ENCODE data around the gene ACYP1.
"Not testable (repeated sequence)": the region's sequence is repeated elsewhere in the genome, so short reads cannot be mapped to it uniquely, and the experiment has no call there.

ACYP1 gene

GRCh38 chr14:75083271-75083670 lies 19.4 kb upstream of the ACYP1 start:
- no peak for DNase-seq
- TF ChIP-seq GATA1 (IDR thresholded peaks at IDR 0.05; ENCODE audit: low read depth, low read length) (no peak), POLR2A (IDR thresholded peaks at IDR 0.05; ENCODE audit: low read length) (no peak)

- no peak for DNase-seq
Measured at GRCh38 chr14:75081660-75082229, 17.9 kb upstream of the ACYP1 start.

DNA sequence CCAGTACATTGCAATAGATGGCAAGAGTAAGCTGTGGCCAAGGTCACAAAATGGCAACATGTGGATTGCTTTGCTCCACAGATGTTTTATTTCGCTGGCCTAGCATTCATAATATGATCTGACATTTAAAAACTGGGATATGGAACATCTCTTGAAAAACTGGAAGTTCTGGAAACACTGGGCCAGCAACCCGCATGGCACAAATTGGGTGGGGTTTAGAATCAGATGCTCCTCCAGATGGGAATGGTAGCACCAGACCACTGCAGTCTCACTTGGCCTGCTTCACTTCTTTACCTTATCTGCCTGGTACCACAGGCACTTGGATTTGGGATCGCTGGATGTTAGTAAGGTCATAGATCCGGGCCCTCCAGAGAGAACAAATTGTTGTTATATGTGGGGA lies 15.7 kb upstream of the ACYP1 start:
- no peak for DNase-seq
- TF ChIP-seq GATA1 (IDR thresholded peaks at IDR 0.05; ENCODE audit: low read depth, low read length) = no peak
- no peak for TF ChIP-seq POLR2A (IDR thresholded peaks at IDR 0.05; ENCODE audit: low read length)

More at GRCh38 chr14:75081660-75082229, 17.9 kb upstream of the ACYP1 start:
- TF ChIP-seq GATA1 (IDR thresholded peaks at IDR 0.05; ENCODE audit: low read depth, low read length) (no peak), POLR2A (IDR thresholded peaks at IDR 0.05; ENCODE audit: low read length) (no peak)

DNA sequence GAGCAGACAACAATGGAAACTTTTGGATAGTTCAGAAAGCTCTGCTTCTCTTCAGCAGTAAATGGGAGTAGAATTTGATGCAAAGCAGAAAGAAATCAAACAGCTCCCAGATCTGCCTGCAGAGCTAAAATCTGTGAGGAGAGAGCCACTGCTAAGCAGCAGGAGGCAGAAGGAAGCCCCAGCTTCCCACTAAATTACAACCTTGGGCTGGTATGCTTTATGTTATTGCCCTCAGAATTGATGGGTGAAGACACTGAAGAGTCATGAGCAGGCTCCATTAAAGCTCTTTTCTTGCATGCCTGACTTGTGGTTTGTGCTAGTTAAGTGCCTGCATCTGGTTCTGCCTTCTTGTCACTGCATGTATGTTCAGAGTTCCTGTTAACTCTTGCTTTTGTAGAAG lies 14.0 kb upstream of the ACYP1 start:
- TF ChIP-seq POLR2A (IDR thresholded peaks at IDR 0.05; ENCODE audit: low read length) = no peak
- TF ChIP-seq GATA1 (IDR thresholded peaks at IDR 0.05; ENCODE audit: low read depth, low read length) = no peak
- no peak for DNase-seq

DNA sequence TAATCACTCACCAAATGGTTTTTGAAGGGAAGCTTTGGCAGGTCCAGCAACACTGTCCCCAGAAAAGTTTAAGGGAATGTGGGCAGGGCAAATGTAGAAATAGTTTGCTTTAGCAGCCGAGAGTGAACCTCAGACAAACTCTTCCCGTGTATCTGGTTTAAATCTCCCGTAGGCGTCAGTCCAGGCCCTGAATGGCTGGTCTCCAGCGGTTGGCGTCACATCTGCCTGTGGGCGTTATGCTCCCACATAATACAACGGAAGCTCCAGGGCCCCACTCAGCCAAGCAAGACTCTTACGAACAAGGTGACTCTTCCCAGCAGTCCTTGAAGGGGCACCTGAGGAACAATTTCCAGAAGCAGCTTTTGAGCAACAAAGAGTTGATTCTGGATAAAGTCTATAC lies 6.6 kb upstream of the ACYP1 start:
- DNase-seq = no peak
- TF ChIP-seq GATA1 (IDR thresholded peaks at IDR 0.05; ENCODE audit: low read depth, low read length) (no peak), POLR2A (IDR thresholded peaks at IDR 0.05; ENCODE audit: low read length) (no peak)

DNA sequence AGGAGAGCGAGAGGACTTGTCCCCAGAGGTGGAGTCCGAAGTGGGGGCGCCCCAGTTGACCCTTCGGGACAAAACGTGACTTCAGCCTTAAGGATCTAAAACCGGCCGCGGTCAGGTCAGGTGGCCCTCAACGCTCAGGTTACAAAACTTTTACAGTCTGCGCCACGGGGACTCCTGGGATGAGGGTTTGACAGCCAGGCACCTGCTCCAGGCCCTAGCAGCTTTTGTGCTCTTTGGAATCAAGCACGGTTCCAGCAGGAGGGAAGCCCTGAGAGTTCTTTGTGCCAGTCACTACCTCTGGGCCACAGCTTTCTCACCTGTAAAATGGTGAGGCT lies 6.0 kb upstream of the ACYP1 start:
- no peak for DNase-seq
- TF ChIP-seq GATA1 (IDR thresholded peaks at IDR 0.05; ENCODE audit: low read depth, low read length) (no peak), POLR2A (IDR thresholded peaks at IDR 0.05; ENCODE audit: low read length) (no peak)

GRCh38 chr14:75069121-75069810 lies 5.4 kb upstream of the ACYP1 start, which contains the start of gene ZC2HC1C:
Gene ZC2HC1C, plus strand, starts transcription at chr14:75069641. Its CDS starts 933 bp downstream, at chr14:75070574.
- TF ChIP-seq POLR2A (IDR thresholded peaks at IDR 0.05; ENCODE audit: low read length) (peak; percentile 85), GATA1 (IDR thresholded peaks at IDR 0.05; ENCODE audit: low read depth, low read length) (no peak)
- DNase-seq = peak; percentile 90 to 91

- TF ChIP-seq GATA1 (IDR thresholded peaks at IDR 0.05; ENCODE audit: low read depth, low read length) (no peak), POLR2A (IDR thresholded peaks at IDR 0.05; ENCODE audit: low read length) (no peak)
- DNase-seq = no peak
Measured at GRCh38 chr14:75068294-75069120, 4.7 kb upstream of the ACYP1 start.

DNA sequence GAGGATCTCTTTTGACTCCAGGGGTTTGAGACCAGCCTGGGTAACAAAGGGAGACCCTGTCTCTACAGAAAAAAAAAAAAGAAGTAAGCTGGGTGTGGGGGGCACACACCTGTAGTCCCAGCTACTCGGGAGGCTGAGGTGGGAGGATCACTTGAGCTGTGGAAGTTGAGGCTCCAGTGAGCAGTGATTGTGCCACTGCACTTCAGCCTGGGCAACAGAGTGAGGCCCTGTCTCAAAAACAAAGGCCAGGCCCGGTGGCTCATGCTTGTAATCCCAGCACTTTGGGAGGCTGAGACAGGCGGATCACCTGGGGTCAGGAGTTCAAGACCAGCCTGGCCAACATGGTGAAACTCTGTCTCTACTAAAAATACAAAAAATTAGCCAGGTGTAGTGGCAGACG lies 3.9 kb upstream of the ACYP1 start:
- DNase-seq = not testable (repeated sequence)

GRCh38 chr14:75067212-75067611 lies 3.4 kb upstream of the ACYP1 start:
- DNase-seq = no peak
- TF ChIP-seq GATA1 (IDR thresholded peaks at IDR 0.05; ENCODE audit: low read depth, low read length) = no peak
- no peak for TF ChIP-seq POLR2A (IDR thresholded peaks at IDR 0.05; ENCODE audit: low read length)

- TF ChIP-seq POLR2A (IDR thresholded peaks at IDR 0.05; ENCODE audit: low read length) = no peak
- no peak for TF ChIP-seq GATA1 (IDR thresholded peaks at IDR 0.05; ENCODE audit: low read depth, low read length)
- DNase-seq = no peak
Measured at GRCh38 chr14:75066691-75067090, 2.9 kb upstream of the ACYP1 start.

- TF ChIP-seq GATA1 (IDR thresholded peaks at IDR 0.05; ENCODE audit: low read depth, low read length) = no peak
- no peak for TF ChIP-seq POLR2A (IDR thresholded peaks at IDR 0.05; ENCODE audit: low read length)
- no peak for DNase-seq
Measured at GRCh38 chr14:75064205-75064567, 362 bp upstream of the ACYP1 start.

GRCh38 chr14:75063013-75063412 lies 811 bp downstream of the ACYP1 start:
- DNase-seq = peak; percentile 37 to 62
- TF ChIP-seq POLR2A (IDR thresholded peaks at IDR 0.05; ENCODE audit: low read length) = no peak
- no peak for TF ChIP-seq GATA1 (IDR thresholded peaks at IDR 0.05; ENCODE audit: low read depth, low read length)

GRCh38 chr14:75060420-75060819 lies 3.4 kb downstream of the ACYP1 start:
- DNase-seq = no peak
- no peak for TF ChIP-seq POLR2A (IDR thresholded peaks at IDR 0.05; ENCODE audit: low read length)

- DNase-seq = no peak
- TF ChIP-seq POLR2A (IDR thresholded peaks at IDR 0.05; ENCODE audit: low read length) = no peak
- TF ChIP-seq GATA1 (IDR thresholded peaks at IDR 0.05; ENCODE audit: low read depth, low read length) = no peak
Measured at GRCh38 chr14:75059642-75060041, 4.2 kb downstream of the ACYP1 start.
